HepG2 (cell line): Measurements from ENCODE around the gene HOXC5.

ENCODE experiments used
- MED8 ChIP-seq: sonication (generic); formaldehyde crosslinking; IDR thresholded peaks from 2 replicates; pipeline ENCODE4 v1.8.1; 2023; ENCODE audit warnings: mild to moderate bottlenecking, missing genetic modification reagents; ENCODE audit not compliant: insufficient replicate concordance
- POLR2A ChIP-seq, 2 experiments: IDR thresholded peaks; 2 replicates each; pipeline ENCODE4 v1.6.1; 2011; ENCODE audit warnings: low read depth in 2 of 2, low read length in 2 of 2, mild to moderate bottlenecking in 1 of 2, moderate library complexity in 1 of 2; ENCODE audit not compliant: insufficient read depth in 1 of 2
- ZNF333 ChIP-seq: sonication (generic); formaldehyde crosslinking; IDR thresholded peaks from 2 replicates; pipeline ENCODE4 v1.4.0; 2020; ENCODE audit warnings: mild to moderate bottlenecking, missing genetic modification reagents, borderline replicate concordance
- ZSCAN25 ChIP-seq: sonication (generic); formaldehyde crosslinking; IDR thresholded peaks from 2 replicates; pipeline ENCODE4 v1.8.0; 2022; ENCODE audit warnings: mild to moderate bottlenecking, missing genetic modification reagents
- TF ChIP-seq, protein P1 (sequence below): sonication (generic); formaldehyde crosslinking; IDR thresholded peaks from 2 replicates; pipeline ENCODE4 v1.9.0; 2021; ENCODE audit warnings: missing genetic modification reagents, mild to moderate bottlenecking, borderline replicate concordance

- TF ChIP-seq ZSCAN25 (CRISPR knock-in tag) (no peak), MED8 (CRISPR knock-in tag) (no peak), ZNF333 (CRISPR knock-in tag) (no peak), POLR2A (IDR thresholded peaks at IDR 0.05; ENCODE audit: insufficient read depth in 1 of 2, low read depth in 2 of 2, low read length in 2 of 2) (no peak)
- TF ChIP-seq, protein P1, sequence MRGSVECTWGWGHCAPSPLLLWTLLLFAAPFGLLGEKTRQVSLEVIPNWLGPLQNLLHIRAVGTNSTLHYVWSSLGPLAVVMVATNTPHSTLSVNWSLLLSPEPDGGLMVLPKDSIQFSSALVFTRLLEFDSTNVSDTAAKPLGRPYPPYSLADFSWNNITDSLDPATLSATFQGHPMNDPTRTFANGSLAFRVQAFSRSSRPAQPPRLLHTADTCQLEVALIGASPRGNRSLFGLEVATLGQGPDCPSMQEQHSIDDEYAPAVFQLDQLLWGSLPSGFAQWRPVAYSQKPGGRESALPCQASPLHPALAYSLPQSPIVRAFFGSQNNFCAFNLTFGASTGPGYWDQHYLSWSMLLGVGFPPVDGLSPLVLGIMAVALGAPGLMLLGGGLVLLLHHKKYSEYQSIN (CRISPR knock-in tag): no peak
Measured at GRCh38 chr12:54019924-54020590, 12.8 kb upstream of the HOXC5 start.
